Endothelial cell of umbilical vein (primary cell): Measurements from ENCODE around the gene CASP3. TPM values are rescaled to one million over a fixed set of nuclear protein-coding genes. Genes with fewer than 3 reads are reported as not detected.

Experiments
- BruUV-seq: library from RNA; stranded (reverse); fragments of 400-500 nt; replicated peaks from 2 replicates; lab custom pipeline; 2021; lab: Mats Ljungman, UMichigan
- CTCF ChIA-PET: fragments of 300-600, 350-600 bp; sonication (Branson Sonifier 250); formaldehyde crosslinking; loops from one replicate; lab custom pipeline; 2021; ENCODE audit warnings: antibody characterized with exemption, inconsistent platforms; lab: Charles Lee
- POLR2A ChIA-PET: fragments of 300-600, 350-600 bp; sonication (Branson Sonifier 250); formaldehyde crosslinking; loops from one replicate; lab custom pipeline; 2021; ENCODE audit warnings: antibody characterized with exemption, inconsistent platforms; lab: Charles Lee
- DNase-seq: peaks from one replicate; pipeline ENCODE4 v3.0.0-alpha.2; 2011; ENCODE audit warnings: low read depth, low spot score
- FAIRE-seq: peaks from 2 replicates; lab custom pipeline; 2011; peaks lifted over from hg19 to GRCh38; lab: Jason Lieb, UNC
- H2AFZ ChIP-seq: 2 replicates; pipeline ENCODE4 v1.6.0; 2012; ENCODE audit warnings: low read depth, low read length, control low read depth, inconsistent platforms
- H3K27ac ChIP-seq: 2 replicates; pipeline ENCODE4 v1.5.1; 2011; ENCODE audit warnings: low read depth, mild to moderate bottlenecking, control low read depth, low read length, moderate library complexity; ENCODE audit not compliant: insufficient read depth
- H3K27me3 ChIP-seq, 2 experiments: 2 replicates each; pipeline versions ENCODE4 v1.6.0 to v1.6.1; 2011; ENCODE audit warnings: low read length in 2 of 2, mixed read lengths in 1 of 2; ENCODE audit not compliant: control insufficient read depth in 2 of 2, insufficient read depth in 2 of 2
- H3K36me3 ChIP-seq, 2 experiments: 2 replicates in 1 of 2; 3 replicates in 1 of 2; pipeline ENCODE4 v1.5.1; 2011; ENCODE audit warnings: low read length in 2 of 2, mild to moderate bottlenecking in 1 of 2, moderate library complexity in 1 of 2; ENCODE audit not compliant: control insufficient read depth in 2 of 2, insufficient read depth in 2 of 2; ENCODE audit errors: extremely low read depth in 1 of 2
- H3K4me1 ChIP-seq: 3 replicates; pipeline ENCODE4 v1.5.1; 2011; ENCODE audit warnings: mild to moderate bottlenecking, low read length; ENCODE audit not compliant: control insufficient read depth, insufficient read depth; ENCODE audit errors: extremely low read depth
- H3K4me2 ChIP-seq: 2 replicates; pipeline ENCODE4 v1.6.1; 2011; ENCODE audit warnings: low read length, control low read depth, mixed read lengths; ENCODE audit not compliant: insufficient read depth
- H3K4me3 ChIP-seq, 3 experiments: fragments of 200-600 bp in 1 of 3; sonication (generic), shearing (Covaris generic) in 1 of 3; replicated peaks in 1 of 3; 2 replicates each; pipeline ENCODE4 v1.5.1; 2011 to 2016; ENCODE audit warnings: control low read depth in 3 of 3, low read length in 3 of 3, mild to moderate bottlenecking in 2 of 3, inconsistent platforms in 1 of 3, low read depth in 1 of 3, moderate library complexity in 1 of 3; ENCODE audit not compliant: insufficient read depth in 1 of 3
- H3K79me2 ChIP-seq: 2 replicates; pipeline ENCODE4 v1.6.0; 2012; ENCODE audit warnings: low read length, inconsistent platforms; ENCODE audit not compliant: control insufficient read depth, insufficient read depth
- H3K9ac ChIP-seq: replicated peaks from 2 replicates; pipeline ENCODE3; 2011; ENCODE audit warnings: low read length, control low read depth; ENCODE audit not compliant: insufficient read depth; ENCODE audit errors: extremely low read depth
- H3K9me1 ChIP-seq: replicated peaks from 3 replicates; pipeline ENCODE4 v1.6.0; 2011; ENCODE audit warnings: mild to moderate bottlenecking, low read length; ENCODE audit not compliant: control insufficient read depth, insufficient read depth; ENCODE audit errors: extremely low read depth
- H3K9me3 ChIP-seq: replicated peaks from 2 replicates; pipeline ENCODE4 v1.5.1; 2012; ENCODE audit warnings: low read length, inconsistent platforms; ENCODE audit not compliant: control insufficient read depth, insufficient read depth
- H4K20me1 ChIP-seq: replicated peaks from 2 replicates; pipeline ENCODE3; 2011; ENCODE audit warnings: mild to moderate bottlenecking, low read length; ENCODE audit not compliant: control insufficient read depth, insufficient read depth; ENCODE audit errors: extremely low read depth
- CTCF ChIP-seq, 2 donors: IDR thresholded peaks; 1 replicate in 1 of 2; 2 replicates in 1 of 2; pipeline ENCODE4 v1.5.1; 2011; ENCODE audit warnings: low read length in 2 of 2, mild to moderate bottlenecking in 2 of 2, moderate library complexity in 2 of 2, control low read depth in 1 of 2, inconsistent platforms in 1 of 2, low read depth in 1 of 2; ENCODE audit not compliant: insufficient read depth in 1 of 2; ENCODE audit errors: extremely low read depth in 1 of 2
- EZH2 ChIP-seq: IDR thresholded peaks from 2 replicates; pipeline ENCODE4 v1.6.1; 2012; ENCODE audit warnings: borderline replicate concordance, low read depth, mild to moderate bottlenecking, moderate library complexity, low read length, inconsistent platforms; ENCODE audit not compliant: severe bottlenecking
- FOS ChIP-seq: IDR thresholded peaks from 2 replicates; pipeline ENCODE4 v1.6.1; 2011; ENCODE audit warnings: mild to moderate bottlenecking, low read length, moderate library complexity, borderline replicate concordance; ENCODE audit not compliant: insufficient read depth
- GATA2 ChIP-seq: IDR thresholded peaks from 2 replicates; pipeline ENCODE4 v1.7.0; 2011; ENCODE audit warnings: low read depth, mild to moderate bottlenecking, moderate library complexity, mixed read lengths, low read length; ENCODE audit not compliant: insufficient read length, insufficient read depth
- JUN ChIP-seq: IDR thresholded peaks from 2 replicates; pipeline ENCODE4 v1.6.1; 2011; ENCODE audit warnings: borderline replicate concordance, low read depth; ENCODE audit not compliant: insufficient read length, insufficient read depth
- MAX ChIP-seq: IDR thresholded peaks from 2 replicates; pipeline ENCODE4 v1.6.1; 2011; ENCODE audit not compliant: insufficient read depth, insufficient read length
- MYC ChIP-seq: IDR thresholded peaks from one replicate; pipeline ENCODE4 v1.6.1; 2011; ENCODE audit warnings: mild to moderate bottlenecking, low read depth, low read length
- POLR2A ChIP-seq: IDR thresholded peaks from 2 replicates; pipeline ENCODE4 v1.6.1; 2012; ENCODE audit warnings: low read depth, mild to moderate bottlenecking, control low read depth, low read length
- POLR2AphosphoS5 ChIP-seq: IDR thresholded peaks from 2 replicates; pipeline ENCODE4 v1.6.1; 2012; ENCODE audit warnings: low read depth, mild to moderate bottlenecking, control low read depth, low read length, moderate library complexity; ENCODE audit not compliant: insufficient read depth
- dilution Hi-C: fragments of 300-500 bp; cut with MboI; formaldehyde crosslinking; loops from one replicate; pipeline ENCODE4 v1.15.0; 2019; ENCODE audit warnings: low sequenced_read_pairs; ENCODE audit not compliant: extremely low pct_ligation_motif_present
- intact Hi-C: fragments of 100-400 bp; cut with micrococcal nuclease; formaldehyde crosslinking; loops from one replicate; pipeline ENCODE4 v1.10.0; 2022
- polyA plus RNA-seq, 4 experiments: library from polyadenylated mRNA; depleted of rRNA in 3 of 4; stranded (reverse) in 3 of 4; unstranded in 1 of 4; fragments of >200 nt; gene quantifications; 2 replicates each; pipeline versions ENCODE4 v1.2.1 to v1.2.3, GENCODE V29; 2011 to 2012; ENCODE audit warnings: missing spikeins in 1 of 4
- total RNA-seq: library from RNA; stranded (reverse); gene quantifications from 2 replicates; pipeline ENCODE4 v1.2.3, GENCODE V29; 2021

The CASP3 gene
- total and polyA plus RNA-seq, 2 donors (not counting 3 experiments of a cell fraction or from before 2014, with no cell fraction given), result 26.0 to 54.5 TPM

- intact Hi-C loops, result no loop called here
- BruUV-seq, result no TSS peak
- no peak for TF ChIP-seq CTCF (IDR thresholded peaks at IDR 0.05; ENCODE audit: extremely low read depth in 1 of 2, insufficient read depth in 1 of 2, low read depth in 1 of 2, low read length in 2 of 2)
- no peak for TF ChIP-seq POLR2AphosphoS5
- TF ChIP-seq MYC, result no peak
- TF ChIP-seq POLR2A, result no peak
- no peak for TF ChIP-seq JUN
- TF ChIP-seq EZH2, result no peak
- no peak for TF ChIP-seq MAX
- TF ChIP-seq GATA2, result no peak
- TF ChIP-seq FOS, result no peak
- dilution Hi-C loops, result no loop called here
- CTCF ChIA-PET, result no interaction called here
- Histone ChIP-seq H2AFZ (no peak overlapping the region), H3K4me2 (no peak overlapping the region), H3K9me3 (no peaks in the 10 kb centered on the region), H3K27me3 (no peaks in the 10 kb centered on the region), H3K27ac (no peak overlapping the region), H3K4me3 (no peak overlapping the region), H3K9me1 (no peaks in the 10 kb centered on the region), H3K79me2 (no peaks in the 10 kb centered on the region), H4K20me1 (no peaks in the 10 kb centered on the region), H3K4me1 (no peaks in the 10 kb centered on the region), H3K36me3 (no peaks in the 10 kb centered on the region), H3K9ac (no peak overlapping the region)
- DNase-seq (no peak), FAIRE-seq (no peak)
- POLR2A ChIA-PET, result no interaction called here
These were observed 34.7 kb downstream of the CASP3 start for GRCh38 chr4:184614509-184614908.
